Prostate gland (tissue), 2 donors: ENCODE measurements around the gene LIN28B. TPM values are rescaled to one million over a fixed set of nuclear protein-coding genes. Genes with fewer than 3 reads are reported as not detected.

Source experiments
- DNase-seq: peaks from one replicate; pipeline ENCODE4 v3.0.0-alpha.2; 2019; ENCODE audit warnings: low spot score
- H3K27ac ChIP-seq, 2 donors: fragments of 200-600 bp; sonication (generic); 2 replicates each; pipeline ENCODE4 v1.5.1; 2017 to 2019
- H3K27me3 ChIP-seq: fragments of 200-600 bp; sonication (generic); replicated peaks from 2 replicates; pipeline ENCODE4 v1.5.1; 2019; ENCODE audit not compliant: insufficient read depth
- H3K36me3 ChIP-seq, 2 donors: fragments of 200-600 bp; sonication (generic); 1 replicate in 1 of 2; 2 replicates in 1 of 2; pipeline versions ENCODE4 v1.5.1 to v1.8.1; 2017 to 2019
- H3K4me1 ChIP-seq: fragments of 200-600 bp; sonication (generic); replicated peaks from 2 replicates; pipeline ENCODE4 v1.5.1; 2019
- H3K4me3 ChIP-seq, 2 donors: fragments of 200-600 bp; sonication (generic); 2 replicates each; pipeline ENCODE4 v1.5.1; 2017 to 2019
- H3K9me3 ChIP-seq: fragments of 200-600 bp; sonication (generic); 2 replicates; pipeline ENCODE4 v1.5.1; 2017
- POLR2A ChIP-seq: fragments of 450-650 bp; IDR thresholded peaks from one replicate; pipeline ENCODE4 v1.6.1; 2016; ENCODE audit warnings: antibody characterized with exemption, mild to moderate bottlenecking
- POLR2AphosphoS5 ChIP-seq: sonication (generic); formaldehyde crosslinking; IDR thresholded peaks from one replicate; pipeline ENCODE4 v1.6.1; 2017; ENCODE audit warnings: antibody characterized with exemption
- WGBS: methylation state at CpG from one replicate; pipeline ENCODE4 v1.1.5; 2018; 5-methylcytosine and 5-hydroxymethylcytosine counted together
- intact Hi-C: fragments of 100-400 bp; cut with DNase I; formaldehyde crosslinking; loops from one replicate; pipeline ENCODE4 v1.14.2; 2022
- total RNA-seq, 2 donors: library from RNA; depleted of rRNA; stranded (reverse); fragments of >200 nt; gene quantifications; one replicate each; pipeline ENCODE4 v1.1.0, GENCODE V29; 2016
- TF ChIP-seq, protein P1 (sequence below), 4 experiments: fragments of 200-600 bp in 2 of 4; fragments of 450-650 bp in 2 of 4; sonication (generic) in 2 of 4; IDR thresholded peaks; 1 replicate in 3 of 4; 2 replicates in 1 of 4; pipeline ENCODE4 v1.5.1; 2016 to 2019; ENCODE audit warnings: antibody characterized with exemption in 4 of 4, mild to moderate bottlenecking in 2 of 4, moderate library complexity in 2 of 4

LIN28B gene
- total RNA-seq, 2 donors from 2014 or later, result 2.6 TPM; not detected in 1

DNA sequence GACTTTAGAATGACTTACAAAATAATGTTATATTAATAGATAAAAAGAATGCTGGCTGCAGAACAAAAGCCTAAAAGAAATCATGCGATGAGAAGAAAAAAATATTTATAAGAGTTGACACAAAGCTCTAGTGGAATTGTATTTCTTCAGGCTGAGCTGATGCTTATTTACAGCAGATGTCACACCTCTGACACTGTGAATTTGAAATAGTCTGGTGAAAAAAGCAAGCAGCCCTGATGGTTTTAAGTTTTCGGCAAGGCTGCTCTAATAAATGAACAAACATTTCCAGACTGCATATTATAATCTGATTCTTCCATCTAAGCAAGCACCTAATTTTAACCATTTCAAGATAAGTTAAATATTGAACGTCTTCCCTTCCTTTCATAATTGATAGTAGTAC lies 109.9 kb downstream of the LIN28B start:
- H3K27me3 ChIP-seq, result no peaks in the 10 kb centered on the region
- H3K4me1 ChIP-seq, result no peaks in the 10 kb centered on the region
- 20% methylated on average over 3 of the region's 3 CpGs for WGBS
- no peaks in the 10 kb centered on the region for H3K36me3 ChIP-seq
- H3K9me3 ChIP-seq, result no peaks in the 10 kb centered on the region
- DNase-seq, result no peak
- TF ChIP-seq POLR2AphosphoS5, result no peak
- no peak for TF ChIP-seq POLR2A
- TF ChIP-seq, protein P1, sequence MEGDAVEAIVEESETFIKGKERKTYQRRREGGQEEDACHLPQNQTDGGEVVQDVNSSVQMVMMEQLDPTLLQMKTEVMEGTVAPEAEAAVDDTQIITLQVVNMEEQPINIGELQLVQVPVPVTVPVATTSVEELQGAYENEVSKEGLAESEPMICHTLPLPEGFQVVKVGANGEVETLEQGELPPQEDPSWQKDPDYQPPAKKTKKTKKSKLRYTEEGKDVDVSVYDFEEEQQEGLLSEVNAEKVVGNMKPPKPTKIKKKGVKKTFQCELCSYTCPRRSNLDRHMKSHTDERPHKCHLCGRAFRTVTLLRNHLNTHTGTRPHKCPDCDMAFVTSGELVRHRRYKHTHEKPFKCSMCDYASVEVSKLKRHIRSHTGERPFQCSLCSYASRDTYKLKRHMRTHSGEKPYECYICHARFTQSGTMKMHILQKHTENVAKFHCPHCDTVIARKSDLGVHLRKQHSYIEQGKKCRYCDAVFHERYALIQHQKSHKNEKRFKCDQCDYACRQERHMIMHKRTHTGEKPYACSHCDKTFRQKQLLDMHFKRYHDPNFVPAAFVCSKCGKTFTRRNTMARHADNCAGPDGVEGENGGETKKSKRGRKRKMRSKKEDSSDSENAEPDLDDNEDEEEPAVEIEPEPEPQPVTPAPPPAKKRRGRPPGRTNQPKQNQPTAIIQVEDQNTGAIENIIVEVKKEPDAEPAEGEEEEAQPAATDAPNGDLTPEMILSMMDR (IDR thresholded peaks at IDR 0.05), result no peak
- intact Hi-C loops, result no loop called here
- H3K27ac ChIP-seq, result no peak overlapping the region
- no peak overlapping the region for H3K4me3 ChIP-seq

DNA sequence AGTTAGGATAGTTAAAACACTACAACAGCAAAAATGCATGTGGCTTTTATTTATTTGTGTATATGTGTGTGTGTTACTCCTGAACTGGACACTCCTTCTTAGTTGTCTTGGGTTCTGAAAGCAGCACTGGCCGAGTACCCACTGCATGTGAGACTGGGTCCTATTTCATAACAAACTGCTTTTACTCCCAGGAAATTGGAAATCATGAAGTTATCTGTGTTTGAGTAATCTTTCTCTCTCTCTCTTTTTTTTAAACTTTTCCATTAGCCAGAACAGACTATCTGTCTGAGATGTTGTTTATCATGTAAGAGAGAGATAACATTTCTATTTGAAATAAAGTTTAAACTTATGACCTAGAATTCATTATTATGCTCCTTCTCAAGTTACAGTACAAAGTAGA lies 110.4 kb downstream of the LIN28B start:
- no peaks in the 10 kb centered on the region for H3K36me3 ChIP-seq
- 13% methylated on average over 1 of the region's 1 CpG for WGBS
- H3K27me3 ChIP-seq, result no peaks in the 10 kb centered on the region
- TF ChIP-seq POLR2A (no peak), POLR2AphosphoS5 (no peak)
- TF ChIP-seq, protein P1 (IDR thresholded peaks at IDR 0.05), result no peak
- H3K4me1 ChIP-seq, result no peaks in the 10 kb centered on the region
- no peak overlapping the region for H3K4me3 ChIP-seq
- intact Hi-C loops, result no loop called here
- H3K9me3 ChIP-seq, result no peaks in the 10 kb centered on the region
- H3K27ac ChIP-seq, result no peak overlapping the region
- no peak for DNase-seq

DNA sequence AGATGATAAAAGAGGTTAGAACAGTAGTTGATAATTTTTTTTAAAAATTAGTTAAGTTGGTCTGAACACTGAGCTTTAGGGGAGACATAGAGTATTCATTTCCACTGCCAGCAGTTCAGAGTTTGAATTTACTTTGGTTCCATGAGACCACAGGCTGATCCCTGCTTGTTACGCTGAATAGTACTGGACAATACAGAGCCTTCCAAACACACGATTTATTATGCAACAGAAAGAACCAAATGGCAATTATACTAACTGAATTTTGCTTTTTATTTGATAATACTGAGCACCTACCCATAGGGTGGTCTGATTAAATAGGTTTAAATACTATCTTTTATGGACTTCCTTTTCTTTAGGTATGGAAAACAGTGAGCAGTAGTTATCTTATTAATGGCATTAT lies 111.5 kb downstream of the LIN28B start:
- no peak for TF ChIP-seq POLR2A
- TF ChIP-seq, protein P1 (IDR thresholded peaks at IDR 0.05), result no peak
- TF ChIP-seq POLR2AphosphoS5, result no peak
- Histone ChIP-seq H3K27me3 (no peaks in the 10 kb centered on the region), H3K36me3 (no peaks in the 10 kb centered on the region), H3K4me1 (no peaks in the 10 kb centered on the region), H3K4me3 (no peak overlapping the region), H3K27ac (no peak overlapping the region), H3K9me3 (no peaks in the 10 kb centered on the region)
- no peak for DNase-seq
- WGBS, result 77% methylated on average over 2 of the region's 2 CpGs
- intact Hi-C loops, result no loop called here

DNA sequence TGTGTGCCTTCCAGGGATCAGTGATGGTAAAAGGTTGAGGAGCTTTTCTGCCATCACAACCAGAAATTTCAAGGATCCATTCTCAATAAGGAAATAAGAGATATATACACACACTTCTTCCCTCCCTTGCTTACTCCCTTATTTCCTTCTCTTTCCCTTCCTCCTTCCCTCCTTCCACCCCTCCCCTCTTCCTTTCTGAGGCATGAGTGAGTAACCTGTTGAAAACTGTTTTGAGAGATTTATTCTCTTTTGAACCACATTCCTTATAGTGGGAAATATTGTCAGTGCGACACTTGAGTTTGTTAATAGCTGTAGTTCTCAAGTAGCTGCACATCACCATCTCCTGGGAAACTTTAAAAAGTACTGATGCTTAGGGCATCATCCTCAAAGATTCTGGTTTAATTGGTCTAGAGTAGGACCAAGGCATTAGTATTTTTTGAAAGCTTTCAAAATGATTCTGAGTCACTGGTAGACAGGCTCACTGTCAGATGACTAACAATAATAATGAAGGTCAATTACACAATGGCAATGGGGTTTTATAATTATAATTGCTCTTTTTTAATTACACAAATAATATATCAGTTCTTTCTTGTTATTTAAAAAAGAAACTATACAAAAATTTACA lies 113.0 kb downstream of the LIN28B start:
- intact Hi-C loops, result no loop called here
- Histone ChIP-seq H3K9me3 (no peaks in the 10 kb centered on the region), H3K27ac (no peak overlapping the region), H3K4me3 (no peak overlapping the region), H3K4me1 (no peaks in the 10 kb centered on the region), H3K27me3 (no peaks in the 10 kb centered on the region), H3K36me3 (no peaks in the 10 kb centered on the region)
- DNase-seq, result no peak
- no peak for TF ChIP-seq POLR2A
- TF ChIP-seq, protein P1 (IDR thresholded peaks at IDR 0.05), result no peak
- WGBS, result 79% methylated on average over 1 of the region's 1 CpG

DNA sequence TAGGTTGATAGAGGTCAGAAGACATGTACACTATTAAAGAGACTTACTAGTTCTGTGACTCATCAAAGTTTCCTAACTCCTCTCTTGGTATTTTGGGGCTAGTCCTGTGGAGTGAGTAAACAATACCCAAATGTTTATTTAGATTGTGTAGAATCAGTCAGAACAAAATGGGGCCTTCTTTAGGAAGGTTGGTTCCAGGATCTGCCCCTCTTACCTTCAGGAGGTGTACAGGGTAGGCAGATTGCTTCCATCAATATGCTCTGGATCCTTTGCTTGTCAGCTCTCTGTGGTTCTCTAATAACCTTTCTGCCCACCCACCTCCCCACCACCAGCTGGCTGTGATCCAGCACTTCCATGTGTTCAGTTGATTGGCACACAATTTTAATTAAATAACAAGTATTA lies 115.9 kb downstream of the LIN28B start:
- Histone ChIP-seq H3K27ac (no peak overlapping the region), H3K4me3 (no peak overlapping the region), H3K27me3 (no peaks in the 10 kb centered on the region), H3K36me3 (no peaks in the 10 kb centered on the region), H3K4me1 (no peaks in the 10 kb centered on the region), H3K9me3 (no peaks in the 10 kb centered on the region)
- intact Hi-C loops, result no loop called here
- DNase-seq, result no peak
- TF ChIP-seq POLR2A (no peak), POLR2AphosphoS5 (no peak)
- TF ChIP-seq, protein P1 (IDR thresholded peaks at IDR 0.05), result no peak
